Vagina (tissue), 2 donors: ENCODE data around the gene C7orf33.

ENCODE experiments used
- CTCF ChIP-seq, 3 experiments: fragments of 450-650 bp in 2 of 3; fragments of 200-600 bp in 1 of 3; sonication (generic) in 1 of 3; IDR thresholded peaks; one replicate each; pipeline ENCODE4 v1.5.1; 2017 to 2019; ENCODE audit warnings: antibody characterized with exemption in 3 of 3, mild to moderate bottlenecking in 2 of 3, moderate library complexity in 2 of 3
- POLR2A ChIP-seq, 2 donors: fragments of 450-650 bp; IDR thresholded peaks; one replicate each; pipeline ENCODE4 v1.6.1; 2017; ENCODE audit warnings: antibody characterized with exemption in 2 of 2, mild to moderate bottlenecking in 2 of 2, moderate library complexity in 2 of 2

DNA sequence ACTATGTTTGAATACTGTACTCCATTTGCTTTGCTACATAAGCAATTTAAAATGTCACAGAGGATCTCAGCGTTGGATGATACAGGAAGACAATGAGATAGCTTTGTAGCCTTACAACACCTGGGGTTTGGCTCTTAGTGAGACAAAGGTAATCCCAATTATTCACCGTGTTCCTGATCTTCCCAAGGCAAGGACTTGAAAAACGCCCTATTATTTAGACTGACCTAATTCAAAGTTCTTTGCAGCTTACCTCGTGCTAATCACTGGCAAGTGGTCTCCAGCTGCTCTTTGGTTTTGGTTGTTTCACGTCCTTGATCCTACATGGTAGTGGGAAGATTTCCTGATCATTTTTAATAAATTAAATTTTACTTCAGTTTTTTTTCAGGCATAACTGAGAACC is 23.0 kb upstream of the C7orf33 start:
- TF ChIP-seq CTCF (IDR thresholded peaks at IDR 0.05) = no peak
- no peak for TF ChIP-seq POLR2A (IDR thresholded peaks at IDR 0.05)
